Loucy (cell line): ENCODE results near the gene ZIM2.

Experiments
- EZH2phosphoT487 ChIP-seq: fragments of 200-600 bp; IDR thresholded peaks from 2 replicates; pipeline ENCODE4 v1.6.1; 2018; ENCODE audit warnings: antibody characterized with exemption, mild to moderate bottlenecking, moderate library complexity, borderline replicate concordance
- TF ChIP-seq, protein P1 (sequence below): fragments of 200-600 bp; sonication (generic); conservative IDR thresholded peaks from 2 replicates; pipeline ENCODE4 v1.5.1; 2014; ENCODE audit warnings: mild to moderate bottlenecking, antibody characterized with exemption, low read length

DNA sequence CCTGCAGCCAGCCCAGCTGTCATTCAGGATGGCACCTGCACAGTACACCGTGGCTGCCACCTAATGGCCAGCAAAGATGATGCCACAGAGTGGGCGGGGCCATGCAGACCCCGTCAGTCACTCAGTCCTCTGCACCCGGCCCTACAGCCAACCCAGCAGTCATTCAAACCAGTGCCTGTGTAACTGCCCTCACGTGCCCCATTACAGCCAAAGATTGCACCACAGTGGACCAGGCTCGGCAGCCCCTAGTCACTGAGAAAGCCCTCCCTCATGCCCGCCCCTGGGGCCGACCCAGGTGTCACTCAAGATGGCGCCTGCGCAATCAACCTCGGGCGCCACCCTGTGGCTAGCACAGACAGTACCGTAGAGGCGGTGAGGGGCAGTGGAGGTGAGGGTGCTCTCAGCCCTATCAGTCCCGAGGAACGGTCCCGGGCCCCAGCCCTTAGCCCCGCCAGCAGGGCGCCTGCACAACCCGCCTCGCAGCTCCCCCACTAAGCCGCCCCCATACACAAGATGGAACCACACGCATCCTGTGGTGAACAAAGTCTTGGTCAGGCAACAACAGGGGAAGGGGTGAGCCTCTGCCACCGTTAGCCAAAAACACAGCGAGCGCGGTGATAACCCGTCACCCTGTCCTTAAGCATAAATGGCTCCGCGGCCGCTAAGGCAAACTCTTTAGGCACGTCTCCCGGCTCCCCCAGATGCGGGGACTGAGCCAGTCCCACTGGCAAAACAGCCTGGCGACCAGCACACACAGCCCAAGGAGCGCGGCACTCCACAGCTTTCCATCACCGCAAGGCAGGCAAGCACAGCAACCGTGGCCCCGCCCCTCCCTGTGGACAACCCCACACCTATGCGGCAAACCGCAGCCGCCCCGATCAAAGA is 2.3 kb downstream of the ZIM2 start:
- TF ChIP-seq, protein P1, sequence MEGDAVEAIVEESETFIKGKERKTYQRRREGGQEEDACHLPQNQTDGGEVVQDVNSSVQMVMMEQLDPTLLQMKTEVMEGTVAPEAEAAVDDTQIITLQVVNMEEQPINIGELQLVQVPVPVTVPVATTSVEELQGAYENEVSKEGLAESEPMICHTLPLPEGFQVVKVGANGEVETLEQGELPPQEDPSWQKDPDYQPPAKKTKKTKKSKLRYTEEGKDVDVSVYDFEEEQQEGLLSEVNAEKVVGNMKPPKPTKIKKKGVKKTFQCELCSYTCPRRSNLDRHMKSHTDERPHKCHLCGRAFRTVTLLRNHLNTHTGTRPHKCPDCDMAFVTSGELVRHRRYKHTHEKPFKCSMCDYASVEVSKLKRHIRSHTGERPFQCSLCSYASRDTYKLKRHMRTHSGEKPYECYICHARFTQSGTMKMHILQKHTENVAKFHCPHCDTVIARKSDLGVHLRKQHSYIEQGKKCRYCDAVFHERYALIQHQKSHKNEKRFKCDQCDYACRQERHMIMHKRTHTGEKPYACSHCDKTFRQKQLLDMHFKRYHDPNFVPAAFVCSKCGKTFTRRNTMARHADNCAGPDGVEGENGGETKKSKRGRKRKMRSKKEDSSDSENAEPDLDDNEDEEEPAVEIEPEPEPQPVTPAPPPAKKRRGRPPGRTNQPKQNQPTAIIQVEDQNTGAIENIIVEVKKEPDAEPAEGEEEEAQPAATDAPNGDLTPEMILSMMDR = no peak
- no peak for TF ChIP-seq EZH2phosphoT487
